Measurements from ENCODE around the gene TEF.
"Not testable (repeated sequence)": the region's sequence is repeated elsewhere in the genome, so short reads cannot be mapped to it uniquely, and the experiment has no call there.

Gene TEF

GRCh38 chr22:41387341-41387740 is 5.6 kb downstream of the TEF start:
- DNase-seq, result no peak

GRCh38 chr22:41394012-41394356 is 12.2 kb downstream of the TEF start:
- DNase-seq, result no peak

- no peak for DNase-seq
Observed at GRCh38 chr22:41395531-41396240, 13.9 kb downstream of the TEF start.

GRCh38 chr22:41397143-41397811 is 15.5 kb downstream of the TEF start:
- no peak for DNase-seq

GRCh38 chr22:41398921-41399320 is 17.2 kb downstream of the TEF start:
- DNase-seq, result no peak

DNA sequence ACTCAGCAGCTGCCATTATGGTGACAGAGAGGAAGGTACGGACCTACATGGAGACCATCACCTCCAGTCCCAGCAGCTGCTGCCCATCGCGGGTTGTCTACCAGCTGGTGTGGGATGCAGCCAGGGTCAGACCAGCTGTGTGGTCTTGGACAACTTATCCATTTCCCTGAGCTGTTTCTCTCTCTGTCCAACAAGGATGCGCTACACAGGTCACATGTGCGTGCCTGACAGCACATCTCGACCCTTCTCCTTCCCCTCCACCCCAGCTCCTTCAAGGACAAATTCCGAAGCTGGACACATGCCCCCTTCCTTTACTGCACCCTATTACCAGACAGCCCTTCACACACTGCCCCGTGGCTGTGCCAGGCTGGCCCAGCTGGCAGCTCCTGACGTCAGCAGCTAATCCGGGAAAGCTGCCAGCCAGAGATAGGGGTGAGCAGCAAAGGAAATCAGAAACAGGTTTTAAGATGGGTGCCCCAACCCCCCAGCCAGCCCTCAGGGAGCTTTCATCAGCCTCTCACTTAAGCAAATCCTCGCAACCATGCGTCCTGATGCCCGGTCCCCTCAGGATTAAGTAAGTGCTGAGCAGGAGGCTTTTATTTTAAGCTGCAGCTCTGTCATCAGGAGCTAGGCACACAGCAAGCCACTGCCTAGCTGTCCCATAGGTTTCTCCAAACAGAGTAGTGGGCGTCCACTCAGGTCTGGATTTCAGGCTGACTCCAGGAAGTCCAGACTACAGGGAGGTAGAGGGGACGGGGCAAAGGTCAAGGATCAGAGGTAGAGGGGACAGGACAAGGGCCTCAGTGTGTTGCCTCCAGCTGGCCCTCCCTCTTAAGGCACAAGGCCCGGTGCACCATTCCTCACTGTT is 20.3 kb downstream of the TEF start:
- DNase-seq, result no peak

DNA sequence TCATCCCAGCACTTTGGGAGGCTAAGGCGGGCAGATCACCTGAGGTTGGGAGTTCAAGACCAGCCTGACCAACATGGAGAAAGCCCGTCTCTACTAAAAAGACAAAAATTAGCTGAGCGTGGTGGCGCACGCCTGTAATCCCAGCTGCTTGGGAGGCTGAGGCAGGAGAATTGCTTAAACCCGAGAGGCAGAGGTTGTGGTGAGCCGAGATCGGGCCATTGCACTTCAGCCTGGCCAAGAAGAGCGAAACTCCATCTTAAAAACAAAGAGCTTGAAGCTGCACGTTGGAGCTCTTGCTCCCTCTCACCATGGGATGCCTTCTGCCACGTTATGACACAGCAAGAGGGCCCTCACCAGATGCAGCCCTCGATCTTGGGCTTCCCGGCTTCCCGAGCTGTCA is 21.1 kb downstream of the TEF start:
- DNase-seq, result not testable (repeated sequence)

GRCh38 chr22:41403532-41404318 is 22.0 kb downstream of the TEF start:
- DNase-seq, result peak; percentile 64

DNA sequence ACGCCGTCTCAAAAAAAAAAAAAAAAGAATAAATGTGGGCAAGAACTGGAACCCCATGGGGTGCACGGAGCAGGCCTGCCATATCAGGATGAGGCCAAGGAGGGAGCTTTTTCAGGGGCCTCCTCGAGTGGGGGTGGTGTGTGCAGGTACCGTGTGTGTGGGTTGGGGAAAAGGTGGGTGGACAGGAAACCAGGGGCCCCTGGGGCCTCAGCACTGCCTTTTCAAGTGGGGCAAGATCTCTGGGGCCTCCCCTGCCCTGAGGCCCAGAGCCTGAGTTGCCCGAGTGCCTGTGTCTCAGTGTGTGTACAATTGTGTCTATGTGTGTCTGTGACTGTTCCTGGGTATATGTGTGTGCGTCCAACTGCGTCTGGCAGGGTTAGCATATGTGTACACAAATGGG is 23.8 kb downstream of the TEF start:
- DNase-seq, result no peak

- no peak for DNase-seq
Observed at GRCh38 chr22:41406410-41406809, 24.7 kb downstream of the TEF start.

DNA sequence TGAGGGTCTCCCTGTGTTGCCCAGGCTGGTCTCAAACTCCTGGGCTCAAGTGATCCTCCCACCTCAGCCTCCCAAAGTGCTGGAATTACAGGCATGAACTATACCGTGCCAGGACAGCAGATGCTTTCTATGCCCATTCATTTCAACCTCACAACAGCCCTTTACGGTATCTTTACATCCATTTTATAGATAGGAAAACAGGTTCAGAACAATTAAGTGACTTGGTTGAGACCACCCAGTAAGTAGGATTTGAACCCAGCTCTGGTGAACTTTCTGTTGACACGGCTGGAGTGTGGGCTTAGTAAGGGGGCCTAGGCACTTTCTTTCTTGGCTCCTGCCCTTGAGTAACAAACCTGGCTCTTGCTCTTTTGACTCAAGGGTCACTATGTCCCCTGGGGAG is 25.7 kb downstream of the TEF start:
- no peak for DNase-seq

DNA sequence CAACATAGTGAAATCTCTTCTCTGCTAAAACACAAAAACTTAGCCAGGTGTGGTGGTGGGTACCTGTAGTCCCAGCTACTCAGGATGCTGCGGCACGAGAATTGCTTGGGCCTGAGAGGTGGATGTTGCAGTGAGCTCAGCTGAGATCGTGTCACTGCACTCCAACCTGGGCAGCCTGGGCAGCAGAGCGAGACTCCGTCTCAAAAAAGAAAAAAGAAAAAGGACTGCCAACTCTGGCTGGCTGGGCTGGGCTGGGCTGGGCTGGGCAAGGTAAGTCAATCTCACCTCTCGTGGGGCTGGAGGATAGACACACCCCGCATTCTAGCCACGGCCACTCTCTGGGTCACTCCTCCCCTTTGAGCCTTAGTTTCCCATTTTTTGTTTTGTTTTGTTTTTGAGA is 26.9 kb downstream of the TEF start:
- no peak for DNase-seq

- no peak for DNase-seq
Observed at GRCh38 chr22:41410311-41410751, 28.6 kb downstream of the TEF start.

- no peak for DNase-seq
Observed at GRCh38 chr22:41411021-41411851, 29.5 kb downstream of the TEF start.

DNA sequence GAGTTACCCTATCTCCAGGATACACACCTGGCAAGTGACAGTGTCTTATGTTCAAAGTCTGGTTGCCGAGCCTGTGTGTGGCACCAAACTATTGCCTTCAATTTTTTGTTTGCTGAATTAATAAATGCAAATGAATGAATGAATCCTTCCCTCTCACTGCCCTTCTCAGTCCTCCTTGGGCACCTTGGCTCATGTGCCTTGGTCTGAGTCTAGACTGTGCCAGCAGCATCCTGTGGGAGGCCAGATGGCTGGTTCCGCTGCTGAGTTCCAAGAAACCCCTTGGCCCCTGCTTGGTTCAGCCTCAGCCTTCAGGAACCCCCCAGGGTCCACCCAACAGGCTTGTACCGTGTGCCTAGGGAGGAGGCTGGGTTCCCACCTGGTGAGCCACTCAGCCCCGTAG is 33.8 kb downstream of the TEF start:
- no peak for DNase-seq

- no peak for DNase-seq
Observed at GRCh38 chr22:41417622-41418390, 36.1 kb downstream of the TEF start.

GRCh38 chr22:41418717-41419116 is 37.0 kb downstream of the TEF start:
- no peak for DNase-seq

GRCh38 chr22:41425660-41426365 is 44.1 kb downstream of the TEF start:
- no peak for DNase-seq

GRCh38 chr22:41429232-41429950 is 47.6 kb downstream of the TEF start:
- no peak for DNase-seq

- no peak for DNase-seq
Observed at GRCh38 chr22:41429951-41430332, 48.2 kb downstream of the TEF start.
